ENCODE measurements around the gene MRPS25. TPM values are rescaled to one million over a fixed set of nuclear protein-coding genes. Genes with fewer than 3 reads are reported as not detected.

MRPS25 gene
- total RNA-seq, 1 experiment from 2014 or later: 69.7 TPM

- TF ChIP-seq, protein P1, sequence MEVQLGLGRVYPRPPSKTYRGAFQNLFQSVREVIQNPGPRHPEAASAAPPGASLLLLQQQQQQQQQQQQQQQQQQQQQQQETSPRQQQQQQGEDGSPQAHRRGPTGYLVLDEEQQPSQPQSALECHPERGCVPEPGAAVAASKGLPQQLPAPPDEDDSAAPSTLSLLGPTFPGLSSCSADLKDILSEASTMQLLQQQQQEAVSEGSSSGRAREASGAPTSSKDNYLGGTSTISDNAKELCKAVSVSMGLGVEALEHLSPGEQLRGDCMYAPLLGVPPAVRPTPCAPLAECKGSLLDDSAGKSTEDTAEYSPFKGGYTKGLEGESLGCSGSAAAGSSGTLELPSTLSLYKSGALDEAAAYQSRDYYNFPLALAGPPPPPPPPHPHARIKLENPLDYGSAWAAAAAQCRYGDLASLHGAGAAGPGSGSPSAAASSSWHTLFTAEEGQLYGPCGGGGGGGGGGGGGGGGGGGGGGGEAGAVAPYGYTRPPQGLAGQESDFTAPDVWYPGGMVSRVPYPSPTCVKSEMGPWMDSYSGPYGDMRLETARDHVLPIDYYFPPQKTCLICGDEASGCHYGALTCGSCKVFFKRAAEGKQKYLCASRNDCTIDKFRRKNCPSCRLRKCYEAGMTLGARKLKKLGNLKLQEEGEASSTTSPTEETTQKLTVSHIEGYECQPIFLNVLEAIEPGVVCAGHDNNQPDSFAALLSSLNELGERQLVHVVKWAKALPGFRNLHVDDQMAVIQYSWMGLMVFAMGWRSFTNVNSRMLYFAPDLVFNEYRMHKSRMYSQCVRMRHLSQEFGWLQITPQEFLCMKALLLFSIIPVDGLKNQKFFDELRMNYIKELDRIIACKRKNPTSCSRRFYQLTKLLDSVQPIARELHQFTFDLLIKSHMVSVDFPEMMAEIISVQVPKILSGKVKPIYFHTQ (CRISPR knock-in tag; IDR thresholded peaks at IDR 0.05): no peak
- TF ChIP-seq FOXP1 (CRISPR knock-in tag; IDR thresholded peaks at IDR 0.05; ENCODE audit: borderline replicate concordance) (no peak), ELF4 (CRISPR knock-in tag; IDR thresholded peaks at IDR 0.05; ENCODE audit: low read depth) (no peak), MLX (CRISPR knock-in tag; IDR thresholded peaks at IDR 0.05) (no peak), ZNF416 (CRISPR knock-in tag; IDR thresholded peaks at IDR 0.05) (no peak), MXD4 (CRISPR knock-in tag; IDR thresholded peaks at IDR 0.05; ENCODE audit: borderline replicate concordance) (no peak), AFF4 (CRISPR knock-in tag; IDR thresholded peaks at IDR 0.05; ENCODE audit: borderline replicate concordance) (no peak)
These were observed 50.3 kb downstream of the MRPS25 start (continued) for GRCh38 chr3:15014606-15015328.

GRCh38 chr3:15011174-15011573 is 53.9 kb downstream of the MRPS25 start:
- Mint-ChIP-seq H3K27ac (no peak overlapping the region), H3K9me3 (no peaks in the 10 kb centered on the region), H3K36me3 (peaks cover 46% of the 10 kb centered on the region), H3K4me1 (no peaks in the 10 kb centered on the region), H3K4me3 (no peak overlapping the region), H3K27me3 (ENCODE audit: low read depth) (no peaks in the 10 kb centered on the region)
- no peak for ATAC-seq
- ChIA-PET CTCF (interaction anchor here (0.6 to 1.0 kb wide), 2 partner anchors 40 kb away, joined by 3 read pairs; no protein-coding TSS in a partner anchor), POLR2A (interaction anchor here (1.0 kb wide), 1 partner anchor 78 kb away, joined by 3 read pairs; no protein-coding TSS in a partner anchor)
- no peak for DNase-seq (ENCODE audit: low spot score)
- TF ChIP-seq, protein P2, sequence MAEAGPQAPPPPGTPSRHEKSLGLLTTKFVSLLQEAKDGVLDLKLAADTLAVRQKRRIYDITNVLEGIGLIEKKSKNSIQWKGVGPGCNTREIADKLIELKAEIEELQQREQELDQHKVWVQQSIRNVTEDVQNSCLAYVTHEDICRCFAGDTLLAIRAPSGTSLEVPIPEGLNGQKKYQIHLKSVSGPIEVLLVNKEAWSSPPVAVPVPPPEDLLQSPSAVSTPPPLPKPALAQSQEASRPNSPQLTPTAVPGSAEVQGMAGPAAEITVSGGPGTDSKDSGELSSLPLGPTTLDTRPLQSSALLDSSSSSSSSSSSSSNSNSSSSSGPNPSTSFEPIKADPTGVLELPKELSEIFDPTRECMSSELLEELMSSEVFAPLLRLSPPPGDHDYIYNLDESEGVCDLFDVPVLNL (CRISPR knock-in tag; IDR thresholded peaks at IDR 0.05; ENCODE audit: borderline replicate concordance, low read depth): no peak
- TF ChIP-seq ZNF317 (CRISPR knock-in tag; IDR thresholded peaks at IDR 0.05; ENCODE audit: borderline replicate concordance, low read depth) (no peak), PREB (CRISPR knock-in tag; IDR thresholded peaks at IDR 0.05; ENCODE audit: borderline replicate concordance) (no peak), TEAD4 (CRISPR knock-in tag; IDR thresholded peaks at IDR 0.05) (no peak), NFATC4 (CRISPR knock-in tag; IDR thresholded peaks at IDR 0.05) (no peak), AFF4 (CRISPR knock-in tag; IDR thresholded peaks at IDR 0.05; ENCODE audit: borderline replicate concordance) (no peak), NFYB (CRISPR knock-in tag; conservative IDR thresholded peaks at IDR 0.05; ENCODE audit: low read depth) (no peak), ERG (CRISPR knock-in tag; IDR thresholded peaks at IDR 0.05) (no peak), STAT6 (CRISPR knock-in tag; conservative IDR thresholded peaks at IDR 0.05; ENCODE audit: low read depth) (no peak), JAZF1 (CRISPR knock-in tag; IDR thresholded peaks at IDR 0.05) (no peak)
